ENCODE results near the gene KAT5.
"Not testable (repeated sequence)": the region's sequence is repeated elsewhere in the genome, so short reads cannot be mapped to it uniquely, and the experiment has no call there.

Gene KAT5

GRCh38 chr11:65701686-65702085 lies 10.4 kb upstream of the KAT5 start:
- H2AFZ ChIP-seq (ENCODE audit: low read depth, low read length) = no peak overlapping the region
- H3K9me3 ChIP-seq (ENCODE audit: insufficient read depth, low read length) = peaks cover 4% of the 10 kb centered on the region; the same call in 1 of the 2 replicates
- no peaks in the 10 kb centered on the region for H3K79me2 ChIP-seq (ENCODE audit: low read length)
- TF ChIP-seq EZH2phosphoT487 (IDR thresholded peaks at IDR 0.05; ENCODE audit: low read depth) = no peak
- TF ChIP-seq CTCF (IDR thresholded peaks at IDR 0.05; ENCODE audit: low read depth, low read length) = no peak
- H3K27me3 ChIP-seq (ENCODE audit: low read depth, low read length) = peaks cover 27% of the 10 kb centered on the region
- peaks cover 17% of the 10 kb centered on the region for H3K4me1 ChIP-seq (ENCODE audit: low read length)
- H4K20me1 ChIP-seq (ENCODE audit: insufficient read depth, low read length) = no peaks in the 10 kb centered on the region
- H3K4me3 ChIP-seq (ENCODE audit: low read length) = no peak overlapping the region
- H3K27ac ChIP-seq (ENCODE audit: low read length) = no peak overlapping the region
- H3K36me3 ChIP-seq (replicated peaks; ENCODE audit: low read depth, low read length) = no peaks in the 10 kb centered on the region
- H3K4me2 ChIP-seq (ENCODE audit: low read length) = no peak overlapping the region
- H3K9ac ChIP-seq (ENCODE audit: low read length) = no peak overlapping the region

- TF ChIP-seq CTCF (IDR thresholded peaks at IDR 0.05; ENCODE audit: low read depth, low read length) (no peak), EZH2phosphoT487 (IDR thresholded peaks at IDR 0.05; ENCODE audit: low read depth) (no peak)
- Histone ChIP-seq H2AFZ (ENCODE audit: low read depth, low read length) (no peak overlapping the region), H3K27me3 (ENCODE audit: low read depth, low read length) (peaks cover 24% of the 10 kb centered on the region), H3K4me2 (ENCODE audit: low read length) (no peak overlapping the region), H3K4me3 (ENCODE audit: low read length) (no peak overlapping the region), H3K4me1 (ENCODE audit: low read length) (peaks cover 17% of the 10 kb centered on the region), H4K20me1 (ENCODE audit: insufficient read depth, low read length) (no peaks in the 10 kb centered on the region), H3K27ac (ENCODE audit: low read length) (no peak overlapping the region), H3K79me2 (ENCODE audit: low read length) (no peaks in the 10 kb centered on the region), H3K9me3 (ENCODE audit: insufficient read depth, low read length) (peaks cover 4% of the 10 kb centered on the region; the same call in 1 of the 2 replicates), H3K36me3 (replicated peaks; ENCODE audit: low read depth, low read length) (no peaks in the 10 kb centered on the region), H3K9ac (ENCODE audit: low read length) (no peak overlapping the region)
Observed at GRCh38 chr11:65703846-65704245, 8.2 kb upstream of the KAT5 start.

- peaks cover 21% of the 10 kb centered on the region for H3K4me1 ChIP-seq (ENCODE audit: low read length)
- not testable (repeated sequence) for H3K36me3 ChIP-seq (replicated peaks; ENCODE audit: low read depth, low read length); H3K79me2 ChIP-seq (ENCODE audit: low read length); H3K9me3 ChIP-seq (ENCODE audit: insufficient read depth, low read length); H4K20me1 ChIP-seq (ENCODE audit: insufficient read depth, low read length); H3K27ac ChIP-seq (ENCODE audit: low read length)
- H3K9ac ChIP-seq (ENCODE audit: low read length) = peak overlapping the region; percentile 48; the same call in 1 of the 2 replicates
- peak overlapping the region; percentile 72; the same call in 1 of the 2 replicates for H2AFZ ChIP-seq (ENCODE audit: low read depth, low read length)
- peaks cover 11% of the 10 kb centered on the region for H3K27me3 ChIP-seq (ENCODE audit: low read depth, low read length)
- peak; percentile 46 for TF ChIP-seq CTCF (IDR thresholded peaks at IDR 0.05; ENCODE audit: low read depth, low read length)
- H3K4me2 ChIP-seq (ENCODE audit: low read length) = peak overlapping the region; percentile 75
- H3K4me3 ChIP-seq (ENCODE audit: low read length) = peak overlapping the region; percentile 73
Observed at GRCh38 chr11:65706303-65706763, 5.7 kb upstream of the KAT5 start.

GRCh38 chr11:65707002-65707401 lies 5.0 kb upstream of the KAT5 start:
- H4K20me1 ChIP-seq (ENCODE audit: insufficient read depth, low read length); H3K9ac ChIP-seq (ENCODE audit: low read length); H3K9me3 ChIP-seq (ENCODE audit: insufficient read depth, low read length); H2AFZ ChIP-seq (ENCODE audit: low read depth, low read length); H3K36me3 ChIP-seq (replicated peaks; ENCODE audit: low read depth, low read length); H3K27ac ChIP-seq (ENCODE audit: low read length); H3K79me2 ChIP-seq (ENCODE audit: low read length); H3K4me3 ChIP-seq (ENCODE audit: low read length): not testable (repeated sequence)
- H3K4me1 ChIP-seq (ENCODE audit: low read length) = peaks cover 21% of the 10 kb centered on the region
- H3K27me3 ChIP-seq (ENCODE audit: low read depth, low read length) = peaks cover 11% of the 10 kb centered on the region
- H3K4me2 ChIP-seq (ENCODE audit: low read length) = peak overlapping the region; percentile 75; the same call in 1 of the 2 replicates

- H3K4me1 ChIP-seq (ENCODE audit: low read length) = peaks cover 17% of the 10 kb centered on the region
- H3K9ac ChIP-seq (ENCODE audit: low read length) = no peak overlapping the region
- peaks cover 4% of the 10 kb centered on the region for H3K36me3 ChIP-seq (replicated peaks; ENCODE audit: low read depth, low read length)
- H3K79me2 ChIP-seq (ENCODE audit: low read length) = peaks cover 11% of the 10 kb centered on the region
- H4K20me1 ChIP-seq (ENCODE audit: insufficient read depth, low read length) = no peaks in the 10 kb centered on the region
- H2AFZ ChIP-seq (ENCODE audit: low read depth, low read length) = no peak overlapping the region
- TF ChIP-seq EZH2phosphoT487 (IDR thresholded peaks at IDR 0.05; ENCODE audit: low read depth) (no peak), CTCF (IDR thresholded peaks at IDR 0.05; ENCODE audit: low read depth, low read length) (no peak)
- no peak overlapping the region for H3K27ac ChIP-seq (ENCODE audit: low read length)
- H3K9me3 ChIP-seq (ENCODE audit: insufficient read depth, low read length) = no peaks in the 10 kb centered on the region
- no peak overlapping the region for H3K4me2 ChIP-seq (ENCODE audit: low read length)
- H3K4me3 ChIP-seq (ENCODE audit: low read length) = no peak overlapping the region
- H3K27me3 ChIP-seq (ENCODE audit: low read depth, low read length) = peaks cover 7% of the 10 kb centered on the region; the same call in 1 of the 2 replicates
Observed at GRCh38 chr11:65708451-65708850, 3.6 kb upstream of the KAT5 start.
